HCT116 (cell line): ENCODE measurements around the gene DAAM1. TPM values are rescaled to one million over a fixed set of nuclear protein-coding genes. Genes with fewer than 3 reads are reported as not detected.

Experiments
- ATAC-seq: fragments of 200-7000 bp; cut with Tn5 transposase; 2 replicates; pipeline ENCODE4 v1.9.1; 2020; ENCODE audit warnings: mild to moderate bottlenecking, moderate library complexity
- BruUV-seq: library from RNA; stranded (reverse); fragments of 400-500 nt; replicated peaks from 2 replicates; lab custom pipeline; 2021; lab: Mats Ljungman, UMichigan
- CTCF ChIA-PET: fragments of 300-600 bp; sonication (Branson Sonifier 250); formaldehyde crosslinking; loops from one replicate; lab custom pipeline; 2021; ENCODE audit warnings: antibody characterized with exemption; lab: Charles Lee
- POLR2A ChIA-PET: fragments of 300-600, 350-600 bp; sonication (Branson Sonifier 250); formaldehyde crosslinking; loops from one replicate; lab custom pipeline; 2021; ENCODE audit warnings: antibody characterized with exemption; lab: Charles Lee
- RAD21 ChIA-PET, 2 experiments: fragments of 300-600 bp; sonication (Branson Sonifier 250); formaldehyde crosslinking; loops; one replicate each; lab custom pipeline; 2023; ENCODE audit warnings: low total read pairs in 2 of 2; ENCODE audit not compliant: uncharacterized antibody in 2 of 2, unreplicated experiment in 2 of 2, low non-redundant PET in 1 of 2; lab: Charles Lee
- DNase-seq: peaks from one replicate; pipeline ENCODE4 v3.0.0-alpha.2; 2010; ENCODE audit warnings: low read depth, low spot score
- H2AFZ ChIP-seq: fragments of 200-600 bp; shearing (Covaris generic), sonication (generic); 2 replicates; pipeline ENCODE4 v1.6.1; 2017; ENCODE audit warnings: low read depth, mixed run types, mixed read lengths, antibody characterized with exemption, low read length; ENCODE audit not compliant: poor library complexity, severe bottlenecking
- H3K27ac ChIP-seq: 2 replicates; pipeline ENCODE4 v1.5.1; 2012; ENCODE audit warnings: low read depth, low read length
- H3K27me3 ChIP-seq: fragments of 200-600 bp; sonication (generic); 2 replicates; pipeline ENCODE4 v1.6.1; 2016; ENCODE audit warnings: mixed run types, low read length, mixed read lengths; ENCODE audit not compliant: insufficient read depth
- H3K36me3 ChIP-seq, 2 experiments: fragments of 200-500 bp in 1 of 2; fragments of 200-600 bp in 1 of 2; sonication (Bioruptor generic) in 1 of 2; sonication (generic) in 1 of 2; 2 replicates each; pipeline versions ENCODE4 v1.5.1 to v1.6.1; 2014 to 2016; ENCODE audit warnings: low read length in 2 of 2, inconsistent platforms in 1 of 2, mixed read lengths in 1 of 2, mixed run types in 1 of 2; ENCODE audit not compliant: insufficient read depth in 2 of 2, control insufficient read depth in 1 of 2
- H3K4me1 ChIP-seq, 2 experiments: fragments of 200-600 bp in 1 of 2; sonication (generic) in 1 of 2; 2 replicates each; pipeline versions ENCODE4 v1.5.1 to v1.6.1; 2012 to 2017; ENCODE audit warnings: low read length in 2 of 2, inconsistent platforms in 1 of 2, mild to moderate bottlenecking in 1 of 2, mixed read lengths in 1 of 2, mixed run types in 1 of 2, moderate library complexity in 1 of 2; ENCODE audit not compliant: insufficient read depth in 2 of 2, control insufficient read depth in 1 of 2
- H3K4me2 ChIP-seq: fragments of 200-600 bp; sonication (generic); 2 replicates; pipeline ENCODE4 v1.6.1; 2017; ENCODE audit warnings: mixed run types, low read length, mixed read lengths
- H3K4me3 ChIP-seq, 2 experiments: fragments of 200-600 bp in 1 of 2; sonication (generic) in 1 of 2; replicated peaks in 1 of 2; 2 replicates each; pipeline ENCODE4 v1.5.1; 2011 to 2016; ENCODE audit warnings: low read length in 2 of 2, control low read depth in 1 of 2, low read depth in 1 of 2, mild to moderate bottlenecking in 1 of 2, mixed read lengths in 1 of 2, mixed run types in 1 of 2
- H3K79me2 ChIP-seq: fragments of 200-600 bp; sonication (generic); 2 replicates; pipeline ENCODE4 v1.6.1; 2017; ENCODE audit warnings: mild to moderate bottlenecking, mixed run types, low read length, moderate library complexity, mixed read lengths; ENCODE audit not compliant: insufficient read depth
- H3K9ac ChIP-seq: fragments of 200-600 bp; sonication (generic); 2 replicates; pipeline ENCODE4 v1.6.1; 2016; ENCODE audit warnings: low read length, mixed read lengths
- H3K9me2 ChIP-seq: fragments of 200-600 bp; sonication (generic), shearing (Covaris generic); 2 replicates; pipeline ENCODE4 v1.6.1; 2017; ENCODE audit warnings: mixed run types, mild to moderate bottlenecking, moderate library complexity; ENCODE audit not compliant: insufficient read depth
- H3K9me3 ChIP-seq, 2 experiments: fragments of 200-500 bp in 1 of 2; fragments of 200-600 bp in 1 of 2; sonication (Bioruptor generic) in 1 of 2; sonication (generic) in 1 of 2; 2 replicates each; pipeline ENCODE4 v1.6.1; 2014 to 2017; ENCODE audit warnings: low read length in 2 of 2, mixed read lengths in 2 of 2, inconsistent platforms in 1 of 2, low read depth in 1 of 2, mild to moderate bottlenecking in 1 of 2, mixed run types in 1 of 2, moderate library complexity in 1 of 2; ENCODE audit not compliant: control insufficient read depth in 1 of 2, insufficient read depth in 1 of 2
- H4K20me1 ChIP-seq: fragments of 200-600 bp; sonication (generic), shearing (Covaris generic); 2 replicates; pipeline ENCODE4 v1.6.1; 2017; ENCODE audit warnings: mixed run types, mild to moderate bottlenecking, moderate library complexity; ENCODE audit not compliant: insufficient read depth
- CBX3 ChIP-seq: IDR thresholded peaks from 2 replicates; pipeline ENCODE4 v1.6.1; 2012; ENCODE audit warnings: low read depth
- CEBPB ChIP-seq: IDR thresholded peaks from 2 replicates; pipeline ENCODE4 v1.6.1; 2012; ENCODE audit warnings: low read depth
- JUND ChIP-seq: IDR thresholded peaks from 2 replicates; pipeline ENCODE4 v1.6.1; 2012
- POLR2AphosphoS5 ChIP-seq: IDR thresholded peaks from 2 replicates; pipeline ENCODE4 v1.6.1; 2011; ENCODE audit warnings: mild to moderate bottlenecking, low read depth, low read length, moderate library complexity
- SRF ChIP-seq: IDR thresholded peaks from 2 replicates; pipeline ENCODE4 v1.6.1; 2012; ENCODE audit warnings: low read depth
- TCF7L2 ChIP-seq: IDR thresholded peaks from 2 replicates; pipeline ENCODE4 v1.7.0; 2011; ENCODE audit warnings: borderline replicate concordance, inconsistent platforms; ENCODE audit not compliant: insufficient read depth, insufficient read length; ENCODE audit errors: extremely low read depth
- ZFX ChIP-seq: fragments of 450-650 bp; IDR thresholded peaks from 2 replicates; pipeline ENCODE4 v1.6.1; 2017
- intact Hi-C: fragments of 100-400 bp; cut with micrococcal nuclease; formaldehyde crosslinking; loops from 2 replicates; pipeline ENCODE4 v1.10.0; 2022
- total RNA-seq: library from RNA; stranded (reverse); gene quantifications from one replicate; pipeline ENCODE4 v1.2.1, GENCODE V29; 2021; ENCODE audit not compliant: unreplicated experiment
- TF ChIP-seq, protein P1 (sequence below), 3 experiments: fragments of 200-600 bp in 1 of 3; sonication (generic) in 1 of 3; IDR thresholded peaks in 2 of 3; conservative IDR thresholded peaks in 1 of 3; 2 replicates each; pipeline ENCODE4 v1.5.1; 2012 to 2017; ENCODE audit warnings: low read depth in 2 of 3, low read length in 2 of 3, antibody characterized with exemption in 1 of 3, borderline replicate concordance in 1 of 3, control low read depth in 1 of 3, mild to moderate bottlenecking in 1 of 3, mixed read lengths in 1 of 3, mixed run types in 1 of 3, moderate library complexity in 1 of 3; ENCODE audit not compliant: insufficient read depth in 1 of 3
- TF ChIP-seq, protein P2 (sequence below): IDR thresholded peaks from 2 replicates; pipeline ENCODE4 v1.6.1; 2012

The DAAM1 gene
- total RNA-seq, 1 experiment from 2014 or later, result 10.7 TPM

- Histone ChIP-seq H3K4me3 (no peak overlapping the region), H3K27ac (no peak overlapping the region), H2AFZ (no peak overlapping the region), H3K9ac (no peak overlapping the region), H3K9me3 (no peaks in the 10 kb centered on the region), H3K27me3 (no peaks in the 10 kb centered on the region), H3K79me2 (no peaks in the 10 kb centered on the region), H3K4me2 (no peak overlapping the region), H3K9me2 (no peaks in the 10 kb centered on the region), H3K4me1 (peaks cover 2 to 6% of the 10 kb centered on the region in 2 experiments; a peak in 2 of 4 replicates), H4K20me1 (no peaks in the 10 kb centered on the region), H3K36me3 (no peaks in the 10 kb centered on the region)
- ChIA-PET POLR2A (no interaction called here), CTCF (no interaction called here), RAD21 (no interaction called here)
- BruUV-seq, result no TSS peak
- DNase-seq (no peak), ATAC-seq (no peak)
- TF ChIP-seq CBX3 (no peak), SRF (no peak), TCF7L2 (peak; percentile 55)
- intact Hi-C loops, result no loop called here
Measured at GRCh38 chr14:59254146-59254910, 65.9 kb downstream of the DAAM1 start.

DNA sequence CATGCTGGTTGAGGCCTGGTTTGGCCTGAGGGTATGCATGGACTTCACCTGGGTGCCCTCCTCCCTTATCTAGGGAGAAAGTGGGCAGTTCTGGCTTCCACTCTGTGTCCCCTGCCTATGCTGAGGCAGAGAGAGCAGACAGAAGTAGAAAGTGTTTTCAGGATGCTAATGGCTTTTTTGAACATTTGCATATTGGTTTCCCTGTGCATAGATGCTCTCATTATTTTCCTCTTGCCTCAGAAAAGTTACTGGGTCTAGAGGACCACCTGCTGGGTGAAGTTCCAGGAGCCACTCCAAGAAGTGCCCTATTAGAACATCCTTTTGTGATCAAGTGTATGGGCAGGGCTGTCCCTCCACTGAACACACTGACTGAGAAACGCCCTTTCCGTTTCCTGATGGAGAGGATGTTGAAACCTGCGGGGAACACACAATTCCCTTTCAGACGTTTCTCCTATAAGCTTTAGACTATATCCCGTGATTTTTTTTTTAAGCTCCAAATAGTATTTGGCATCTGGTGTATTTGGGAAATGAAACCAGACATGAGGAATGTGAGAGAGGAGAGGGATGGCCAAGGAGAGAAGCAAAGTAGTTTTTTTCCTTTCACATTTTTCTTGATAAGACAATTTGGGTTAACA is 66.6 kb downstream of the DAAM1 start:
- TF ChIP-seq CEBPB (no peak), TCF7L2 (no peak), JUND (no peak), ZFX (no peak), POLR2AphosphoS5 (no peak)
- TF ChIP-seq, protein P1, sequence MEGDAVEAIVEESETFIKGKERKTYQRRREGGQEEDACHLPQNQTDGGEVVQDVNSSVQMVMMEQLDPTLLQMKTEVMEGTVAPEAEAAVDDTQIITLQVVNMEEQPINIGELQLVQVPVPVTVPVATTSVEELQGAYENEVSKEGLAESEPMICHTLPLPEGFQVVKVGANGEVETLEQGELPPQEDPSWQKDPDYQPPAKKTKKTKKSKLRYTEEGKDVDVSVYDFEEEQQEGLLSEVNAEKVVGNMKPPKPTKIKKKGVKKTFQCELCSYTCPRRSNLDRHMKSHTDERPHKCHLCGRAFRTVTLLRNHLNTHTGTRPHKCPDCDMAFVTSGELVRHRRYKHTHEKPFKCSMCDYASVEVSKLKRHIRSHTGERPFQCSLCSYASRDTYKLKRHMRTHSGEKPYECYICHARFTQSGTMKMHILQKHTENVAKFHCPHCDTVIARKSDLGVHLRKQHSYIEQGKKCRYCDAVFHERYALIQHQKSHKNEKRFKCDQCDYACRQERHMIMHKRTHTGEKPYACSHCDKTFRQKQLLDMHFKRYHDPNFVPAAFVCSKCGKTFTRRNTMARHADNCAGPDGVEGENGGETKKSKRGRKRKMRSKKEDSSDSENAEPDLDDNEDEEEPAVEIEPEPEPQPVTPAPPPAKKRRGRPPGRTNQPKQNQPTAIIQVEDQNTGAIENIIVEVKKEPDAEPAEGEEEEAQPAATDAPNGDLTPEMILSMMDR (IDR thresholded peaks at IDR 0.05 in 2 of 3, conservative IDR thresholded peaks at IDR 0.05 in 1 of 3; ENCODE audit: borderline replicate concordance in 1 of 3, insufficient read depth in 1 of 3, low read depth in 2 of 3, low read length in 2 of 3), result no peak
- TF ChIP-seq, protein P2, sequence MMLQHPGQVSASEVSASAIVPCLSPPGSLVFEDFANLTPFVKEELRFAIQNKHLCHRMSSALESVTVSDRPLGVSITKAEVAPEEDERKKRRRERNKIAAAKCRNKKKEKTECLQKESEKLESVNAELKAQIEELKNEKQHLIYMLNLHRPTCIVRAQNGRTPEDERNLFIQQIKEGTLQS, result no peak
- Histone ChIP-seq H3K9me2 (no peaks in the 10 kb centered on the region), H3K4me2 (no peak overlapping the region), H4K20me1 (no peaks in the 10 kb centered on the region), H3K4me1 (peaks cover 2 to 6% of the 10 kb centered on the region in 2 experiments; a peak in 2 of 4 replicates), H3K9ac (no peak overlapping the region), H3K9me3 (no peaks in the 10 kb centered on the region), H3K27ac (no peak overlapping the region), H3K4me3 (no peak overlapping the region), H3K36me3 (no peaks in the 10 kb centered on the region), H3K79me2 (no peaks in the 10 kb centered on the region), H3K27me3 (no peaks in the 10 kb centered on the region), H2AFZ (no peak overlapping the region)
- ChIA-PET RAD21 (no interaction called here), POLR2A (no interaction called here), CTCF (no interaction called here)
- ATAC-seq, result no peak
- DNase-seq, result no peak
- intact Hi-C loops, result no loop called here
- BruUV-seq, result no TSS peak
